Tibial artery (tissue), 4 donors: ENCODE data around the gene DVL1.

Experiments
- DNase-seq, 2 donors: peaks; one replicate each; pipeline ENCODE4 v3.0.0-alpha.2; 2019
- H3K27ac ChIP-seq, 2 donors: fragments of 200-600 bp; sonication (generic) in 1 of 2; 1 replicate in 1 of 2; 2 replicates in 1 of 2; pipeline ENCODE4 v1.5.1; 2018 to 2019; ENCODE audit warnings: mild to moderate bottlenecking in 1 of 2
- H3K27me3 ChIP-seq, 2 donors: fragments of 200-600 bp; sonication (generic) in 1 of 2; one replicate each; pipeline versions ENCODE4 v1.5.1 to v1.6.0; 2016 to 2019
- H3K36me3 ChIP-seq, 3 donors: fragments of 200-600 bp; sonication (generic) in 2 of 3; one replicate each; pipeline ENCODE4 v1.5.1; 2016 to 2019; ENCODE audit warnings: mild to moderate bottlenecking in 2 of 3
- H3K4me1 ChIP-seq, 4 donors: fragments of 200-600 bp; sonication (generic) in 2 of 4; 1 replicate in 3 of 4; 2 replicates in 1 of 4; pipeline ENCODE4 v1.5.1; 2016 to 2019
- H3K4me3 ChIP-seq, 2 donors: fragments of 200-600 bp; sonication (generic) in 1 of 2; 1 replicate in 1 of 2; 2 replicates in 1 of 2; pipeline ENCODE4 v1.5.1; 2018 to 2019; ENCODE audit warnings: mild to moderate bottlenecking in 2 of 2
- H3K9me3 ChIP-seq, 3 donors: fragments of 200-600 bp; sonication (generic) in 1 of 3; one replicate each; pipeline ENCODE4 v1.5.1; 2016 to 2019
- intact Hi-C: fragments of 100-400 bp; cut with DNase I; formaldehyde crosslinking; loops from one replicate; pipeline ENCODE4 v1.15.0; 2023; ENCODE audit warnings: low total_unique reads
- TF ChIP-seq, protein P1 (sequence below), 2 experiments: fragments of 200-600 bp in 1 of 2; fragments of 450-650 bp in 1 of 2; IDR thresholded peaks; one replicate each; pipeline ENCODE4 v1.5.1; 2017 to 2019; ENCODE audit warnings: antibody characterized with exemption in 2 of 2, mild to moderate bottlenecking in 1 of 2, moderate library complexity in 1 of 2

The DVL1 gene

DNA sequence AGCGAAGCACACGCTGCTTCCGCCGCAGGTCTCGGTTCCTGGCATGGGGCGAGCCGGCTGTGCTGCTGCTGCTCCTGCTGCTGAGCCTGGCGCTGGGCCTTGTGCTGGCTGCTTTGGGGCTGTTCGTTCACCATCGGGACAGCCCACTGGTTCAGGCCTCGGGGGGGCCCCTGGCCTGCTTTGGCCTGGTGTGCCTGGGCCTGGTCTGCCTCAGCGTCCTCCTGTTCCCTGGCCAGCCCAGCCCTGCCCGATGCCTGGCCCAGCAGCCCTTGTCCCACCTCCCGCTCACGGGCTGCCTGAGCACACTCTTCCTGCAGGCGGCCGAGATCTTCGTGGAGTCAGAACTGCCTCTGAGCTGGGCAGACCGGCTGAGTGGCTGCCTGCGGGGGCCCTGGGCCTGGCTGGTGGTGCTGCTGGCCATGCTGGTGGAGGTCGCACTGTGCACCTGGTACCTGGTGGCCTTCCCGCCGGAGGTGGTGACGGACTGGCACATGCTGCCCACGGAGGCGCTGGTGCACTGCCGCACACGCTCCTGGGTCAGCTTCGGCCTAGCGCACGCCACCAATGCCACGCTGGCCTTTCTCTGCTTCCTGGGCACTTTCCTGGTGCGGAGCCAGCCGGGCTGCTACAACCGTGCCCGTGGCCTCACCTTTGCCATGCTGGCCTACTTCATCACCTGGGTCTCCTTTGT is 15.5 kb downstream of the DVL1 start:
- Histone ChIP-seq H3K36me3 (peaks cover 8 to 38% (median 32%) of the 10 kb centered on the region in 3 donors), H3K9me3 (no peaks in the 10 kb centered on the region), H3K27me3 (no peaks in the 10 kb centered on the region), H3K27ac (no peak overlapping the region), H3K4me1 (peaks cover 0 to 30% (median 0%) of the 10 kb centered on the region in 4 donors), H3K4me3 (no peak overlapping the region)
- DNase-seq, result no peak
- TF ChIP-seq, protein P1, sequence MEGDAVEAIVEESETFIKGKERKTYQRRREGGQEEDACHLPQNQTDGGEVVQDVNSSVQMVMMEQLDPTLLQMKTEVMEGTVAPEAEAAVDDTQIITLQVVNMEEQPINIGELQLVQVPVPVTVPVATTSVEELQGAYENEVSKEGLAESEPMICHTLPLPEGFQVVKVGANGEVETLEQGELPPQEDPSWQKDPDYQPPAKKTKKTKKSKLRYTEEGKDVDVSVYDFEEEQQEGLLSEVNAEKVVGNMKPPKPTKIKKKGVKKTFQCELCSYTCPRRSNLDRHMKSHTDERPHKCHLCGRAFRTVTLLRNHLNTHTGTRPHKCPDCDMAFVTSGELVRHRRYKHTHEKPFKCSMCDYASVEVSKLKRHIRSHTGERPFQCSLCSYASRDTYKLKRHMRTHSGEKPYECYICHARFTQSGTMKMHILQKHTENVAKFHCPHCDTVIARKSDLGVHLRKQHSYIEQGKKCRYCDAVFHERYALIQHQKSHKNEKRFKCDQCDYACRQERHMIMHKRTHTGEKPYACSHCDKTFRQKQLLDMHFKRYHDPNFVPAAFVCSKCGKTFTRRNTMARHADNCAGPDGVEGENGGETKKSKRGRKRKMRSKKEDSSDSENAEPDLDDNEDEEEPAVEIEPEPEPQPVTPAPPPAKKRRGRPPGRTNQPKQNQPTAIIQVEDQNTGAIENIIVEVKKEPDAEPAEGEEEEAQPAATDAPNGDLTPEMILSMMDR (IDR thresholded peaks at IDR 0.05), result no peak
- intact Hi-C loops, result no loop called here

DNA sequence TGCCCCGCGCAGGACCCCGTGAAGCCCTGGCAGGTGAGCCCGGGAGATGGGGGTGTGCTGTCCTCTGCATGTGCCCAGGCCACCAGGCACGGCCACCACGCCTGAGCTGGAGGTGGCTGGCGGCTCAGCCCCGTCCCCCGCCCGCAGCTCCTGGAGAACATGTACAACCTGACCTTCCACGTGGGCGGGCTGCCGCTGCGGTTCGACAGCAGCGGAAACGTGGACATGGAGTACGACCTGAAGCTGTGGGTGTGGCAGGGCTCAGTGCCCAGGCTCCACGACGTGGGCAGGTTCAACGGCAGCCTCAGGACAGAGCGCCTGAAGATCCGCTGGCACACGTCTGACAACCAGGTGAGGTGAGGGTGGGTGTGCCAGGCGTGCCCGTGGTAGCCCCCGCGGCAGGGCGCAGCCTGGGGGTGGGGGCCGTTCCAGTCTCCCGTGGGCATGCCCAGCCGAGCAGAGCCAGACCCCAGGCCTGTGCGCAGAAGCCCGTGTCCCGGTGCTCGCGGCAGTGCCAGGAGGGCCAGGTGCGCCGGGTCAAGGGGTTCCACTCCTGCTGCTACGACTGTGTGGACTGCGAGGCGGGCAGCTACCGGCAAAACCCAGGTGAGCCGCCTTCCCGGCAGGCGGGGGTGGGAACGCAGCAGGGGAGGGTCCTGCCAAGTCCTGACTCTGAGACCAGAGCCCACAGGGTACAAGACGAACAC is 16.3 kb downstream of the DVL1 start:
- intact Hi-C loops, result no loop called here
- Histone ChIP-seq H3K9me3 (no peaks in the 10 kb centered on the region), H3K27me3 (no peaks in the 10 kb centered on the region), H3K4me3 (no peak overlapping the region), H3K4me1 (peaks cover 0 to 30% (median 0%) of the 10 kb centered on the region in 4 donors), H3K36me3 (peaks cover 4 to 38% (median 27%) of the 10 kb centered on the region in 3 donors), H3K27ac (no peak overlapping the region)
- TF ChIP-seq, protein P1 (IDR thresholded peaks at IDR 0.05), result no peak
- DNase-seq, result no peak

DNA sequence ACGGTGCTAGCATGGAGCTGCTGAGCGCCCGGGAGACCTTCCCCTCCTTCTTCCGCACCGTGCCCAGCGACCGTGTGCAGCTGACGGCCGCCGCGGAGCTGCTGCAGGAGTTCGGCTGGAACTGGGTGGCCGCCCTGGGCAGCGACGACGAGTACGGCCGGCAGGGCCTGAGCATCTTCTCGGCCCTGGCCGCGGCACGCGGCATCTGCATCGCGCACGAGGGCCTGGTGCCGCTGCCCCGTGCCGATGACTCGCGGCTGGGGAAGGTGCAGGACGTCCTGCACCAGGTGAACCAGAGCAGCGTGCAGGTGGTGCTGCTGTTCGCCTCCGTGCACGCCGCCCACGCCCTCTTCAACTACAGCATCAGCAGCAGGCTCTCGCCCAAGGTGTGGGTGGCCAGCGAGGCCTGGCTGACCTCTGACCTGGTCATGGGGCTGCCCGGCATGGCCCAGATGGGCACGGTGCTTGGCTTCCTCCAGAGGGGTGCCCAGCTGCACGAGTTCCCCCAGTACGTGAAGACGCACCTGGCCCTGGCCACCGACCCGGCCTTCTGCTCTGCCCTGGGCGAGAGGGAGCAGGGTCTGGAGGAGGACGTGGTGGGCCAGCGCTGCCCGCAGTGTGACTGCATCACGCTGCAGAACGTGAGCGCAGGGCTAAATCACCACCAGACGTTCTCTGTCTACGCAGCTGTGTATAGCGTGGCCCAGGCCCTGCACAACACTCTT is 17.0 kb downstream of the DVL1 start:
- TF ChIP-seq, protein P1 (IDR thresholded peaks at IDR 0.05), result no peak
- peaks cover 0 to 30% (median 0%) of the 10 kb centered on the region in 4 donors for H3K4me1 ChIP-seq
- no peaks in the 10 kb centered on the region for H3K9me3 ChIP-seq
- DNase-seq, result no peak
- H3K4me3 ChIP-seq, result no peak overlapping the region
- no peak overlapping the region for H3K27ac ChIP-seq
- intact Hi-C loops, result no loop called here
- H3K27me3 ChIP-seq, result no peaks in the 10 kb centered on the region
- H3K36me3 ChIP-seq, result peaks cover 11 to 38% (median 27%) of the 10 kb centered on the region in 3 donors

DNA sequence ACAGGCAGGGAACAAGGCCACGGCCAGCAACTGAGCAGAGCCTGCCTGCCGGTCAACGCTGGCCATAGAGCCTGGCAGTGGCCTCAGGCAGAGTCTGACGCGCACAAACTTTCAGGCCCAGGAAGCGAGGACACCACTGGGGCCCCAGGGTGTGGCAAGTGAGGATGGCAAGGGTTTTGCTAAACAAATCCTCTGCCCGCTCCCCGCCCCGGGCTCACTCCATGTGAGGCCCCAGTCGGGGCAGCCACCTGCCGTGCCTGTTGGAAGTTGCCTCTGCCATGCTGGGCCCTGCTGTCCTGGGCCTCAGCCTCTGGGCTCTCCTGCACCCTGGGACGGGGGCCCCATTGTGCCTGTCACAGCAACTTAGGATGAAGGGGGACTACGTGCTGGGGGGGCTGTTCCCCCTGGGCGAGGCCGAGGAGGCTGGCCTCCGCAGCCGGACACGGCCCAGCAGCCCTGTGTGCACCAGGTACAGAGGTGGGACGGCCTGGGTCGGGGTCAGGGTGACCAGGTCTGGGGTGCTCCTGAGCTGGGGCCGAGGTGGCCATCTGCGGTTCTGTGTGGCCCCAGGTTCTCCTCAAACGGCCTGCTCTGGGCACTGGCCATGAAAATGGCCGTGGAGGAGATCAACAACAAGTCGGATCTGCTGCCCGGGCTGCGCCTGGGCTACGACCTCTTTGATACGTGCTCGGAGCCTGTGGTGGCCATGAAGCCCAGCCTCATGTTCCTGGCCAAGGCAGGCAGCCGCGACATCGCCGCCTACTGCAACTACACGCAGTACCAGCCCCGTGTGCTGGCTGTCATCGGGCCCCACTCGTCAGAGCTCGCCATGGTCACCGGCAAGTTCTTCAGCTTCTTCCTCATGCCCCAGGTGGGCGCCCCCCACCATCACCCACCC is 17.9 kb downstream of the DVL1 start, which contains the start of gene TAS1R3:
Gene TAS1R3, plus strand, starts transcription at position 213 of the 898 bp plus-strand sequence. Its CDS starts 66 bp downstream, at position 279.
- Histone ChIP-seq H3K4me1 (peaks cover 0 to 36% (median 2%) of the 10 kb centered on the region in 4 donors), H3K4me3 (no peak within 1 kb of the TSS), H3K27me3 (no peaks in the 10 kb centered on the region), H3K36me3 (peaks cover 13 to 38% (median 30%) of the 10 kb centered on the region in 3 donors), H3K27ac (no peak within 1 kb of the TSS), H3K9me3 (no peaks in the 10 kb centered on the region)
- intact Hi-C loops, result no loop called here
- TF ChIP-seq, protein P1 (IDR thresholded peaks at IDR 0.05), result no peak
- no peak for DNase-seq
